Ascending aorta (tissue), 2 donors: ENCODE data around the gene CFAP92. TPM values are rescaled to one million over a fixed set of nuclear protein-coding genes. Genes with fewer than 3 reads are reported as not detected.

Experiments
- DNase-seq, 2 donors: peaks; one replicate each; pipeline ENCODE4 v3.0.0-alpha.2; 2019; ENCODE audit warnings: low spot score in 2 of 2
- H3K27ac ChIP-seq, 2 donors: fragments of 200-600 bp; sonication (generic); one replicate each; pipeline ENCODE4 v1.5.1; 2016 to 2017; ENCODE audit warnings: mild to moderate bottlenecking in 1 of 2
- H3K27me3 ChIP-seq: fragments of 200-600 bp; sonication (generic); one replicate; pipeline ENCODE4 v1.5.1; 2017
- H3K36me3 ChIP-seq, 2 donors: fragments of 200-600 bp; sonication (generic); one replicate each; pipeline ENCODE4 v1.5.1; 2016
- H3K4me1 ChIP-seq, 2 donors: fragments of 200-600 bp; sonication (generic); one replicate each; pipeline ENCODE4 v1.5.1; 2016 to 2017; ENCODE audit warnings: mild to moderate bottlenecking in 1 of 2
- H3K4me3 ChIP-seq, 2 donors: fragments of 200-600 bp; sonication (generic); one replicate each; pipeline ENCODE4 v1.5.1; 2016 to 2017; ENCODE audit warnings: mild to moderate bottlenecking in 1 of 2
- H3K9me3 ChIP-seq, 2 donors: fragments of 200-600 bp; sonication (generic); one replicate each; pipeline ENCODE4 v1.5.1; 2016
- CTCF ChIP-seq, 3 experiments: fragments of 200-600 bp in 2 of 3; fragments of 450-650 bp in 1 of 3; sonication (generic) in 2 of 3; IDR thresholded peaks; one replicate each; pipeline ENCODE4 v1.5.1; 2016 to 2019; ENCODE audit warnings: antibody characterized with exemption in 3 of 3, mild to moderate bottlenecking in 1 of 3, moderate library complexity in 1 of 3
- intact Hi-C: fragments of 100-400 bp; cut with DNase I; formaldehyde crosslinking; loops from one replicate; pipeline ENCODE4 v1.15.1; 2023
- total RNA-seq: library from RNA; depleted of rRNA; stranded (reverse); fragments of >200 nt; gene quantifications from one replicate; pipeline ENCODE4 v1.1.0, GENCODE V29; 2016

The CFAP92 gene
- total RNA-seq, 1 donor from 2014 or later: not detected

GRCh38 chr3:129023909-129024308, 30.0 kb upstream of the CFAP92 start:
- no peak for DNase-seq
- Histone ChIP-seq H3K9me3 (no peaks in the 10 kb centered on the region), H3K4me3 (no peak overlapping the region), H3K27me3 (no peaks in the 10 kb centered on the region), H3K36me3 (no peaks in the 10 kb centered on the region), H3K27ac (no peak overlapping the region), H3K4me1 (peaks cover 2 to 4% of the 10 kb centered on the region in 2 donors)
- intact Hi-C loops: no loop called here
- no peak for TF ChIP-seq CTCF (IDR thresholded peaks at IDR 0.05)

DNA sequence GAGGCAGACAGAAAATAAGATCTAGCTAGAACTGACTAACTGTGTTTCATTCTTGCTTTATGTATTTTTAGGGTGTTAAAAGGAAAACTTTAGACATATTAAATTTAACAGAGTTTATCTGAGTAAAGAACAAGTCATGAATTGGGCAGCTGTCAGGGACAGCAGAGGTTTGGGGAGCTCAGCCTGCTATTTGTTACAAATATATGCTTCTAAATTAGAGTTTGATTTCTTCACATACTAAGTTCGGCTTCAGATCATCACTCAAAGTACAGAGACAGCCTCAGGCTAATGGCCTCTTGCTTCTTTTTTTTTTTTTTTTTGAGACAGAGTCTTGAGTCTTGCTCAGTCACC, 29.1 kb upstream of the CFAP92 start:
- H3K36me3 ChIP-seq: no peaks in the 10 kb centered on the region
- intact Hi-C loops: no loop called here
- no peaks in the 10 kb centered on the region for H3K9me3 ChIP-seq
- no peak for TF ChIP-seq CTCF (IDR thresholded peaks at IDR 0.05)
- peaks cover 2 to 4% of the 10 kb centered on the region in 2 donors for H3K4me1 ChIP-seq
- no peak for DNase-seq
- no peak overlapping the region for H3K4me3 ChIP-seq
- no peak overlapping the region for H3K27ac ChIP-seq
- no peaks in the 10 kb centered on the region for H3K27me3 ChIP-seq

- Histone ChIP-seq H3K9me3 (no peaks in the 10 kb centered on the region), H3K4me3 (no peak overlapping the region), H3K27ac (no peak overlapping the region), H3K36me3 (no peaks in the 10 kb centered on the region), H3K4me1 (peaks cover 2 to 3% of the 10 kb centered on the region in 2 donors), H3K27me3 (no peaks in the 10 kb centered on the region)
- no peak for TF ChIP-seq CTCF (IDR thresholded peaks at IDR 0.05)
- intact Hi-C loops: no loop called here
- no peak for DNase-seq
Observed at GRCh38 chr3:129022114-129023007, 28.5 kb upstream of the CFAP92 start.

GRCh38 chr3:129021140-129021551, 27.3 kb upstream of the CFAP92 start:
- H3K27ac ChIP-seq: no peak overlapping the region
- H3K4me1 ChIP-seq: no peaks in the 10 kb centered on the region

GRCh38 chr3:129020691-129021090, 26.8 kb upstream of the CFAP92 start:
- TF ChIP-seq CTCF (IDR thresholded peaks at IDR 0.05): no peak
- Histone ChIP-seq H3K27ac (no peak overlapping the region), H3K9me3 (no peaks in the 10 kb centered on the region), H3K4me3 (no peak overlapping the region), H3K27me3 (no peaks in the 10 kb centered on the region), H3K4me1 (no peaks in the 10 kb centered on the region), H3K36me3 (no peaks in the 10 kb centered on the region)
- intact Hi-C loops: no loop called here
- DNase-seq: no peak

More at GRCh38 chr3:129021140-129021551, 27.3 kb upstream of the CFAP92 start:
- Histone ChIP-seq H3K27me3 (no peaks in the 10 kb centered on the region), H3K4me3 (no peak overlapping the region), H3K9me3 (no peaks in the 10 kb centered on the region), H3K36me3 (no peaks in the 10 kb centered on the region)
- TF ChIP-seq CTCF (IDR thresholded peaks at IDR 0.05): no peak
- intact Hi-C loops: no loop called here
- DNase-seq: no peak
